B cell (primary cell): Measurements from ENCODE around the gene MYB. TPM values are rescaled to one million over a fixed set of nuclear protein-coding genes. Genes with fewer than 3 reads are reported as not detected.

ENCODE experiments used
- ATAC-seq: fragments of 200-7000 bp; cut with Tn5 transposase; one replicate; pipeline ENCODE4 v1.10.0; 2021; ENCODE audit warnings: low read depth, mild to moderate bottlenecking, moderate number of reproducible peaks, moderate library complexity
- CTCF ChIA-PET: fragments of 350-600 bp; sonication (Branson Sonifier 250); formaldehyde crosslinking; loops from one replicate; lab custom pipeline; 2021; ENCODE audit warnings: antibody characterized with exemption, inconsistent platforms; lab: Charles Lee
- POLR2A ChIA-PET: fragments of 350-600 bp; sonication (Branson Sonifier 250); formaldehyde crosslinking; loops from one replicate; lab custom pipeline; 2021; ENCODE audit warnings: antibody characterized with exemption; lab: Charles Lee
- DNase-seq: peaks from one replicate; pipeline ENCODE4 v3.0.0; 2013
- H2AFZ ChIP-seq: 2 replicates; pipeline ENCODE4 v1.6.1; 2012; ENCODE audit warnings: mild to moderate bottlenecking, low read depth, low read length; ENCODE audit not compliant: insufficient read depth, poor library complexity, severe bottlenecking
- H3K27ac ChIP-seq, 2 donors: 1 replicate in 1 of 2; 2 replicates in 1 of 2; pipeline ENCODE4 v1.5.1; 2012 to 2013; ENCODE audit warnings: low read length in 2 of 2, mild to moderate bottlenecking in 2 of 2, moderate library complexity in 1 of 2
- H3K27me3 ChIP-seq, 4 experiments: fragments of 200-600 bp in 1 of 4; sonication (generic) in 1 of 4; replicated peaks in 1 of 4; 1 replicate in 2 of 4; 2 replicates in 2 of 4; pipeline versions ENCODE4 v1.6.1 to v1.7.0; 2013 to 2016; ENCODE audit warnings: low read length in 3 of 4, mild to moderate bottlenecking in 2 of 4, mixed read lengths in 1 of 4, moderate library complexity in 1 of 4; ENCODE audit not compliant: insufficient read depth in 4 of 4, control insufficient read depth in 3 of 4; ENCODE audit errors: control extremely low read depth in 1 of 4
- H3K36me3 ChIP-seq, 2 experiments: replicated peaks in 1 of 2; 1 replicate in 1 of 2; 2 replicates in 1 of 2; pipeline versions ENCODE4 v1.6.1 to v1.7.1; 2013; ENCODE audit warnings: low read length in 1 of 2; ENCODE audit not compliant: insufficient read depth in 2 of 2, control insufficient read depth in 1 of 2; ENCODE audit errors: control extremely low read depth in 1 of 2, extremely low read depth in 1 of 2
- H3K4me1 ChIP-seq, 2 donors: fragments of 200-600 bp in 1 of 2; sonication (generic) in 1 of 2; 1 replicate in 1 of 2; 2 replicates in 1 of 2; pipeline versions ENCODE4 v1.5.1 to v1.6.1; 2013 to 2017; ENCODE audit warnings: low read length in 2 of 2; ENCODE audit not compliant: control insufficient read depth in 2 of 2, insufficient read depth in 2 of 2
- H3K4me2 ChIP-seq: replicated peaks from 2 replicates; pipeline ENCODE3; 2012; ENCODE audit warnings: mild to moderate bottlenecking, low read depth, low read length; ENCODE audit not compliant: poor library complexity, severe bottlenecking
- H3K4me3 ChIP-seq, 5 experiments: fragments of 200-600 bp in 1 of 5; sonication (generic) in 1 of 5; 1 replicate in 3 of 5; 2 replicates in 2 of 5; pipeline versions ENCODE4 v1.5.1 to v1.7.0; 2011 to 2016; ENCODE audit warnings: low read length in 4 of 5, mild to moderate bottlenecking in 4 of 5, low read depth in 2 of 5, control low read depth in 1 of 5, moderate library complexity in 1 of 5; ENCODE audit not compliant: insufficient read depth in 1 of 5; ENCODE audit errors: control extremely low read depth in 1 of 5, extremely low read depth in 1 of 5
- H3K79me2 ChIP-seq: fragments of 200-600 bp; sonication (generic); one replicate; pipeline ENCODE4 v1.6.0; 2016; ENCODE audit warnings: low read length; ENCODE audit not compliant: control insufficient read depth, insufficient read depth
- H3K9ac ChIP-seq: fragments of 200-600 bp; sonication (generic); 2 replicates; pipeline ENCODE4 v1.6.1; 2017; ENCODE audit warnings: mild to moderate bottlenecking, low read length, moderate library complexity
- H3K9me3 ChIP-seq, 3 donors: one replicate each; pipeline versions ENCODE4 v1.6.1 to v1.7.1; 2013; ENCODE audit warnings: low read length in 2 of 3; ENCODE audit not compliant: control insufficient read depth in 2 of 3, insufficient read depth in 1 of 3; ENCODE audit errors: control extremely low read depth in 1 of 3
- H4K20me1 ChIP-seq: 2 replicates; pipeline ENCODE4 v1.6.0; 2012; ENCODE audit warnings: mild to moderate bottlenecking, low read length; ENCODE audit not compliant: insufficient read depth, control insufficient read depth, poor library complexity, severe bottlenecking
- H3K27ac Mint-ChIP-seq: one replicate; pipeline ENCODE4 v1.8.0; 2021; ENCODE audit warnings: mixed read lengths
- H3K27me3 Mint-ChIP-seq: one replicate; pipeline ENCODE4 v1.8.0; 2021; ENCODE audit warnings: mixed read lengths
- H3K4me1 Mint-ChIP-seq: one replicate; pipeline ENCODE4 v1.8.0; 2021; ENCODE audit warnings: mixed read lengths
- H3K4me3 Mint-ChIP-seq: one replicate; pipeline ENCODE4 v1.8.0; 2021; ENCODE audit warnings: mixed read lengths
- H3K9me3 Mint-ChIP-seq: one replicate; pipeline ENCODE4 v1.8.0; 2022; ENCODE audit warnings: mixed read lengths; ENCODE audit not compliant: insufficient read depth
- CTCF ChIP-seq: fragments of 200-600 bp; IDR thresholded peaks from one replicate; pipeline ENCODE4 v1.8.0; 2022; ENCODE audit warnings: antibody characterized with exemption, mild to moderate bottlenecking
- EZH2 ChIP-seq: IDR thresholded peaks from 2 replicates; pipeline ENCODE4 v1.6.1; 2012; ENCODE audit warnings: borderline replicate concordance, low read depth, mild to moderate bottlenecking, moderate library complexity, low read length; ENCODE audit not compliant: insufficient read depth, poor library complexity, severe bottlenecking
- WGBS: methylation state at CpG from one replicate; pipeline ENCODE4 v1.1.5; 2013; ENCODE audit warnings: missing lambda C conversion rate; ENCODE audit not compliant: insufficient coverage; 5-methylcytosine and 5-hydroxymethylcytosine counted together
- intact Hi-C: fragments of 100-400 bp; cut with micrococcal nuclease; formaldehyde crosslinking; loops from one replicate; pipeline ENCODE4 v1.10.0; 2022
- polyA plus RNA-seq: library from polyadenylated mRNA; depleted of rRNA; stranded (reverse); fragments of >200 nt; gene quantifications from 2 replicates; pipeline ENCODE4 v1.2.3, GENCODE V29; 2012
- total RNA-seq, 2 donors: library from RNA; stranded (reverse); fragments of 120-200 nt in 1 of 2; gene quantifications; 1 replicate in 1 of 2; 2 replicates in 1 of 2; pipeline versions ENCODE4 v1.2.3 to v1.2.4, GENCODE V29; 2013 to 2022

Gene MYB
- total and polyA plus RNA-seq, 2 donors (not counting 1 experiment from before 2014, with no cell fraction given), result 0.46 to 1.4 TPM

- ATAC-seq (no peak), DNase-seq (no peak)
- Histone ChIP-seq H3K4me2 (peak overlapping the region; percentile 15), H3K27me3 (peaks cover 0 to 3% (median 0%) of the 10 kb centered on the region in 4 experiments), H3K9me3 (peaks cover 0 to 3% (median 0%) of the 10 kb centered on the region in 3 donors), H3K9ac (no peak overlapping the region), H4K20me1 (no peaks in the 10 kb centered on the region), H3K36me3 (no peaks in the 10 kb centered on the region), H2AFZ (peak overlapping the region; percentile 16), H3K79me2 (no peaks in the 10 kb centered on the region), H3K4me3 (no peak overlapping the region), H3K27ac (no peak overlapping the region), H3K4me1 (peaks cover 11 to 15% of the 10 kb centered on the region in 2 donors)
- ChIA-PET POLR2A (no interaction called here), CTCF (no interaction called here)
- Mint-ChIP-seq H3K4me3 (no peak overlapping the region), H3K9me3 (no peaks in the 10 kb centered on the region), H3K4me1 (peaks cover 22% of the 10 kb centered on the region), H3K27ac (no peak overlapping the region), H3K27me3 (no peaks in the 10 kb centered on the region)
- TF ChIP-seq CTCF (no peak), EZH2 (no peak)
- intact Hi-C loops, result no loop called here
- 17% methylated on average over 6 of the region's 8 CpGs for WGBS
These were observed 85.6 kb downstream of the MYB start for GRCh38 chr6:135266675-135267074.

GRCh38 chr6:135267085-135267484 is 86.0 kb downstream of the MYB start:
- Mint-ChIP-seq H3K9me3 (no peaks in the 10 kb centered on the region), H3K4me1 (peaks cover 22% of the 10 kb centered on the region), H3K27me3 (no peaks in the 10 kb centered on the region), H3K27ac (no peak overlapping the region), H3K4me3 (no peak overlapping the region)
- no peak overlapping the region for H3K9ac ChIP-seq
- peaks cover 0 to 3% (median 0%) of the 10 kb centered on the region in 3 donors for H3K9me3 ChIP-seq
- no peaks in the 10 kb centered on the region for H3K79me2 ChIP-seq
- no peak overlapping the region for H3K27ac ChIP-seq
- DNase-seq (no peak), ATAC-seq (peak; percentile 17)
- H3K4me1 ChIP-seq, result peaks cover 11 to 15% of the 10 kb centered on the region in 2 donors
- POLR2A ChIA-PET, result no interaction called here
- CTCF ChIA-PET, result interaction anchor here (0.8 to 1.0 kb wide), 2 partner anchors 47 to 124 kb away, joined by 4 read pairs; no protein-coding TSS in a partner anchor
- H3K36me3 ChIP-seq, result no peaks in the 10 kb centered on the region
- H4K20me1 ChIP-seq, result no peaks in the 10 kb centered on the region
- no peak overlapping the region for H3K4me3 ChIP-seq
- peaks cover 0 to 3% (median 0%) of the 10 kb centered on the region in 4 experiments for H3K27me3 ChIP-seq
- WGBS, result no CpG with 5 or more reads among the region's 2 CpGs
- TF ChIP-seq CTCF (no peak), EZH2 (no peak)
- H3K4me2 ChIP-seq, result peak overlapping the region; percentile 15
- H2AFZ ChIP-seq, result peak overlapping the region; percentile 16
- intact Hi-C loops, result no loop called here
